Mammary epithelial cell (primary cell): ENCODE measurements around the gene MAP1A.

Experiments used
- CTCF ChIP-seq, 2 donors: IDR thresholded peaks in 1 of 2; conservative IDR thresholded peaks in 1 of 2; 2 replicates each; pipeline ENCODE4 v1.5.1; 2011 to 2012; ENCODE audit warnings: inconsistent platforms in 2 of 2, low read length in 2 of 2, mild to moderate bottlenecking in 2 of 2, control low read depth in 1 of 2, low read depth in 1 of 2; ENCODE audit not compliant: insufficient read depth in 1 of 2; ENCODE audit errors: extremely low read depth in 1 of 2
- EZH2 ChIP-seq: IDR thresholded peaks from 2 replicates; pipeline ENCODE4 v1.6.1; 2012; ENCODE audit warnings: low read length, inconsistent platforms, borderline replicate concordance

- TF ChIP-seq CTCF (conservative IDR thresholded peaks at IDR 0.05 in 1 of 2, IDR thresholded peaks at IDR 0.05 in 1 of 2; ENCODE audit: extremely low read depth in 1 of 2, insufficient read depth in 1 of 2, low read depth in 1 of 2, low read length in 2 of 2): no peak
- TF ChIP-seq EZH2: no peak
Measured at GRCh38 chr15:43505738-43506137, 11.7 kb upstream of the MAP1A start.
